ENCODE results near the gene NPDC1.

GRCh38 chr9:137053944-137054931 is 8.3 kb upstream of the NPDC1 start, which contains the start of gene ENTPD2:
- no peak for TF ChIP-seq EZH2 (IDR thresholded peaks at IDR 0.05)
- no peak for TF ChIP-seq POLR2AphosphoS5 (IDR thresholded peaks at IDR 0.05; ENCODE audit: borderline replicate concordance, low read depth, low read length)
- no peak for TF ChIP-seq FOXP2 (optimal IDR thresholded peaks at IDR 0.05; ENCODE audit: control extremely low read depth, extremely low read length, insufficient read depth)

Data from SK-N-MC (cell line).